T-helper 17 cell (primary cell): ENCODE results near the gene CHCHD6. TPM values are rescaled to one million over a fixed set of nuclear protein-coding genes. Genes with fewer than 3 reads are reported as not detected.

ENCODE experiments used
- ATAC-seq: fragments of 150-1000 bp; cut with Tn5 transposase; 2 replicates; pipeline ENCODE4 v1.10.0; 2021; ENCODE audit warnings: mild to moderate bottlenecking, moderate library complexity
- DNase-seq, 3 donors: peaks; one replicate each; pipeline versions ENCODE4 v3.0.0 to v3.0.0-alpha.2; 2020 to 2021
- H3K9me3 ChIP-seq: one replicate; pipeline ENCODE4 v1.7.0; 2013; ENCODE audit warnings: low read length, mild to moderate bottlenecking; ENCODE audit not compliant: control insufficient read depth, poor library complexity, severe bottlenecking
- H3K27ac Mint-ChIP-seq: one replicate; pipeline ENCODE4 v1.8.0; 2022; ENCODE audit warnings: mild to moderate bottlenecking, moderate library complexity, mixed read lengths
- H3K27me3 Mint-ChIP-seq: one replicate; pipeline ENCODE4 v1.8.0; 2022; ENCODE audit warnings: mixed read lengths
- H3K36me3 Mint-ChIP-seq: one replicate; pipeline ENCODE4 v1.8.0; 2022; ENCODE audit warnings: low read depth, mixed read lengths
- H3K4me1 Mint-ChIP-seq: one replicate; pipeline ENCODE4 v1.8.0; 2022; ENCODE audit warnings: mild to moderate bottlenecking, mixed read lengths
- H3K4me3 Mint-ChIP-seq: one replicate; pipeline ENCODE4 v1.8.0; 2022; ENCODE audit warnings: mild to moderate bottlenecking, moderate library complexity, mixed read lengths
- total RNA-seq, 4 donors: library from RNA in 2 of 4; stranded (reverse) in 2 of 4; gene quantifications; one replicate each; pipeline ENCODE4 v1.2.3 and lab custom pipeline; 2022 to 2026

The CHCHD6 gene
- total RNA-seq, 2 donors from 2014 or later = 10.5 to 14.9 TPM

DNA sequence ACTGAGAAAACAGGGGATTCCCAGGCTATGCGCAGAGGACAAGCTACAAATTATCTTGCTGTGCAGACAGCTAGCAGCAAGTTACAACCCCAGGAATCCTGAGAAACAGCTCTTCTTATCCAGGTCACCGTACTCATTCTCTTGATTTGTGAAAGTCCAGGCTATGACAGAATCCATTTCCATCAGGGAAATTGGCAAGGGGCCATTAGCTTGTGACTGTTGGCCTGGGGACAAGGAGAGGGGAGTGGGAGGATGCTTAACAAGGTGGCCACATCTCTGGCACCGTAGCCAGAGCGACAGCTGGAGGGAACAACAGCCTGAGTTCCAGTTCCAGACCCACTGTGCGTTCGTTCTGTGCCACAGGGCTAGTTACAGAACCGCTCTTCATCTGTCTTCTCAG, 233.9 kb downstream of the CHCHD6 start:
- no peak for DNase-seq
- ATAC-seq = no peak
- no peak overlapping the region for H3K27ac Mint-ChIP-seq
- H3K4me3 Mint-ChIP-seq = no peak overlapping the region
- H3K9me3 ChIP-seq = no peaks in the 10 kb centered on the region
- peaks cover 5% of the 10 kb centered on the region for H3K4me1 Mint-ChIP-seq
- H3K27me3 Mint-ChIP-seq = no peaks in the 10 kb centered on the region
- H3K36me3 Mint-ChIP-seq = peaks cover 4% of the 10 kb centered on the region

DNA sequence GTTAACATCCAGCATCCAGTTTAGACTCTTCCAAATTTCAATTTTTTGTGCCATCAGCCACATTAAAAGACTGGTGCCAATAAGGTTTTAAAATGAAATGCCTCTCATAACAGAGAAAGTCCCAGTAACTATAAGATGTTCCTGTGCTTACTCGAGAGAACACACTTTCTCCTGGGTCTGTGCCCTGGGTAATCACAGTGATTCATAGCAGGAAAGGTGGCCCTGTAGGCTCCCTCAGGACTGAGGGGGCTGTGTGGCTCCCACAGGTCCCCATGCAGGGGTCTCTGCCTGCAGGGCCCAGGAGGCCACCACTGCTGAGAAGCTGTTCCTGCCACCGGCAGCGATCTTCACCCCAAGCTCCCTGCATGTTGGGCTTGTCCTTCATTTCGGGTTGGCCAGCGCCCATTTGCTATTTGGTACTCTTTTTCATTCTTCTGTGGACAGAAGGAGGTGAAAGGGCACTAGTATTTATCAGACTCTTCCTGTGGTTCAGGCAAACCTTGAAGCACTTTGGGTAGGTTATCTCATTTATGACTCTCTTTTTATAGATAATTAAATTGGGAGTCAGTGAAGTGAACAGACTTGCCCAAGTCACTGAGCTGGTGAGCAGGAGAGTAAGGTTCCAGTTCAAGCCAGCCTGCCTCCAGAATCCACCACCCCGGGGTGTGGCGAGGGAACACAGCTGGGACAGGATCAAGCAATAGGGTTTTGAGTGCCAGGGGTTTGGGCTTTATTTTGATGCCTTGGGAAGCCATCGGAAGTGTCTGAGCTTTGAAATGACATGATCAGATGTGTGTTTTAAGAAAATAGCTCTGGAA, 234.7 kb downstream of the CHCHD6 start:
- Mint-ChIP-seq H3K27ac (no peak overlapping the region), H3K4me1 (peaks cover 5% of the 10 kb centered on the region), H3K4me3 (no peak overlapping the region), H3K27me3 (no peaks in the 10 kb centered on the region), H3K36me3 (peaks cover 4% of the 10 kb centered on the region)
- no peak for DNase-seq
- H3K9me3 ChIP-seq = no peaks in the 10 kb centered on the region
- ATAC-seq = no peak

DNA sequence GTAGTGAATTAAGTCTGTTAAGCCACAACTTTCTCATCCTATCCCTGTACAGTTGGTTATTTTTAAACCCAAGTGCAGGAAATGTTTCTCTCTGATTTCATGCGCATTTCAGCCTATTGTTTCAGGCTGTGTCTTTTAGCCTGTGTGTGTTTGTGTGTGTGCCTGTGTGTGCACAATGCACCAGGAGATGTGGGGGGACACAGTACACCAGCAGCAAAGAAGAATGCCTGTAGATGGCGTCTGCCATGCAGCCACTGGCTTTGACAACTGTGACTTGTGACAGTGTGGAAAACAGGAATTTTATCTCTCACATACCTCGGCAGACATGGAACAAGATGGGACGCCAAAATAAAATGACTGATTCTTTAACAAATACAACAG, 235.3 kb downstream of the CHCHD6 start:
- ATAC-seq (no peak), DNase-seq (no peak)
- Mint-ChIP-seq H3K4me1 (peaks cover 5% of the 10 kb centered on the region), H3K27me3 (no peaks in the 10 kb centered on the region), H3K36me3 (peaks cover 6% of the 10 kb centered on the region), H3K27ac (no peak overlapping the region), H3K4me3 (no peak overlapping the region)
- no peaks in the 10 kb centered on the region for H3K9me3 ChIP-seq

DNA sequence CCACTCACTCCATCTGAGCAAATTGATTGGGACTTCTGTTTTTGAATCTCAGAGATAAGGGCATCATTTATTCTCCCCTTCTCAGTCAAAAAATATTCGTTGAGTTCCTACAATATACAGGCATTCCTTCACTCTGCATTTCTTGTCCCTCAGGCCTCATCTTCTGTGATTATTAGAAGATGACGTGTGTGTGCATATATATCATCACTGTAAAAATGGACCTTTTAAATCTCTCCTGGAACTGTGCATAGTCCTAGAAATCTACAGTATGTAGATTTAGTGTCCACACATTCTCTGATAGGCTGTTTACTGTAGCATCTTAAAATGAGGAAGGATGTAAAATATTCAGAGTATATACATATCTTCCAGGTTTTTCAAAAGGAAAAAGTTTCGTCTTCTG, 235.7 kb downstream of the CHCHD6 start:
- Mint-ChIP-seq H3K27me3 (no peaks in the 10 kb centered on the region), H3K4me1 (peaks cover 7% of the 10 kb centered on the region)

DNA sequence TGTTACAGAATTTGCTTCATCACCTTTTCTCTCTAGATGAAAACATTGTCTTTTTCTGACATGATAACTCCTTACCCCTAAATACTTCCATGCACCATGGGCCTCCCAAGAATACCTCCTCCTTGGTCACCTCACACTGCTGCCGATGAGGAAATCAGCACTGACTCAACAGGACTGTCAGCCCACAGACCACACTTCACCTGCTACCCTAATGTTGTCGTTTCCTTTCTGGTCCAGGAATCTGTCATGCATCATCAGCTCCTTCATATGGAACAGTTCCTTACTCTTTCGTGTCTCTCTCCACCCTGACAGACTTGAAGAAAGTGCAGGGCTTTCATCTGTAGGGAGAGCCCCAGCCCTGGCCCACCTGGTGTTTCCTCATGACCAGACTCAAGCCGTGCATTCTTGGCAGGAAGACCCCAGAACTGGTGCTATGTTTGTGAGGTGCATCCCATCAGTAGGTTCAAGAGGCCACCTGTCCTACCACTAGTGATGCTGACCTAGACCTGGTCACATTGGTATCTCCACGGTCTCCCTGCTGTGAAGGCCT, 237.8 kb downstream of the CHCHD6 start:
- Mint-ChIP-seq H3K27ac (no peak overlapping the region), H3K36me3 (peaks cover 9% of the 10 kb centered on the region), H3K4me1 (peaks cover 9% of the 10 kb centered on the region), H3K4me3 (no peak overlapping the region), H3K27me3 (no peaks in the 10 kb centered on the region)
- no peaks in the 10 kb centered on the region for H3K9me3 ChIP-seq
- ATAC-seq (no peak), DNase-seq (no peak)

More for the DNA sequence above, 235.7 kb downstream of the CHCHD6 start:
- no peak overlapping the region for H3K27ac Mint-ChIP-seq
- H3K9me3 ChIP-seq = no peaks in the 10 kb centered on the region
- DNase-seq (no peak), ATAC-seq (no peak)
- H3K4me3 Mint-ChIP-seq = no peak overlapping the region
- H3K36me3 Mint-ChIP-seq = peaks cover 8% of the 10 kb centered on the region

DNA sequence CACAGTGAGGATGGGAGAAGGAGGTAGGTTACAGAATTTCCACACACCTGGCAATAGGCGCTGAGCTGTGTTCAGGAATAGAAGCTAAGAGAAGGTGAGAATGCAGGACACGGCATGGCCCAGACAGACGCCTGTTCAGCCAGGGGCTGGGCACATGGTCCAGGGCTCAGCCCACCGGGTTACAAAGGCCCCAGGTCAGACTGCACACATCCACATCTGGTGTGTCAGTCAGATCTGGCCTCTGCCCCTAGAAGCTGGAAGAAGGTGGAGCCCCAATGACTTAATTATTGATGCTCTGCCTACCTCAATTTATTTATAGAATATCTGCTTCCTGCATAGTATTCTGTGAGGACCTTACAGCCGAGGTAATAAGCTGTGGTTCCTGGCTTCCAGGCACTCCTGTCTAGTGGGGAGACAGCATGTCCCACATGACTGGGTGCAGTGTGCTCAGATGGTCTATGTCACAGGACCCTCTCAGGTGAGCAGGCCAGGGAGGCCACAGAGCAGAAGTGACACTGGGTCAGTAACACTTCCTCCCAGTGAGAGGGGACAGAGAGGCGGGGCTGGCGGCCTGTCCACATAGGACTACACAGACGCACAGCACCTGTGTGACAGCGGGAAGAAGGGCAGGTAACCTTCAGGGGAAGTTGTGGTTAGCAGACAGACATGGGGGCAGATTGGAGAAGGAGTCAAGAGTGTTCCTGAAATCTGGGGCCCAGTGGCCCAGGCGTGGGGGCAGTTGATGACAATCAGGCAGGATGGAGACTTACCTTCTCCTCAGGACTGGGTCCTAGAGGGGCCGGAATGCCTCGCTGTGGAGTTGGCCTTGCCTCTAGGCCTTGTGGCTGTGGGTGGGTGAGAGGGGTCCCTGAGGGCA, 240.3 kb downstream of the CHCHD6 start:
- no peaks in the 10 kb centered on the region for H3K27me3 Mint-ChIP-seq
- H3K36me3 Mint-ChIP-seq = peaks cover 12% of the 10 kb centered on the region
- H3K27ac Mint-ChIP-seq = peak overlapping the region; percentile 68
- H3K4me3 Mint-ChIP-seq = peak overlapping the region; percentile 15
- peaks cover 11% of the 10 kb centered on the region for H3K4me1 Mint-ChIP-seq
- no peak for DNase-seq
- H3K9me3 ChIP-seq = no peaks in the 10 kb centered on the region
- no peak for ATAC-seq

DNA sequence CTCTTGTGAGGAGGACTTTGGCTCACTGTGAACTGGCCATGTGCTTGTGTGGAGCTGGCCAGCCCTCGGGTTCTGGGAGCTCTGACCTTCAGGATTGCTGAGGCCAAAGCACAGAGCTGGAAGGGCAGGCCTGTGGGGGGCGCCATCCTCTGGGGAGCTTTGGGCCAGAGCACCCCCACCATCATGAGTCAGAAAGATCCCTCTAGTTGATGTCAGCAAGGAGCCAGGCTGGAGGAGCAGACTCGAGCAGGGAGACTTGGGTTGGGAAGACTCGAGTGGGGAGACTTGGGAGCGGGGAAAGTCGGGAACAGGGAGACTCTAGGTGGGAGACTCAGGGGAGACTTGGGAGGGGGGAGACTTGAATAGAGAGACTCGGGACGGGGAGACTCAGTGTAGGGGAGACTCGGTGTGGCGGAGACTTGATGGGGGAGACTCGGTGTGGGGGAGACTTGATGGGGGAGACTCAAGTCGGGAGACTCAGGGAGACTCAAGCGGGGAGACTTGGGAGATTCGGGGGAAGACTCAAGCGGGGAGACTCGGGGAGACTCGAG, 241.2 kb downstream of the CHCHD6 start:
- Mint-ChIP-seq H3K27ac (peak overlapping the region; percentile 68), H3K4me3 (no peak overlapping the region), H3K36me3 (peaks cover 12% of the 10 kb centered on the region), H3K27me3 (no peaks in the 10 kb centered on the region), H3K4me1 (peaks cover 11% of the 10 kb centered on the region)
- ATAC-seq = no peak
- no peaks in the 10 kb centered on the region for H3K9me3 ChIP-seq
- no peak for DNase-seq

DNA sequence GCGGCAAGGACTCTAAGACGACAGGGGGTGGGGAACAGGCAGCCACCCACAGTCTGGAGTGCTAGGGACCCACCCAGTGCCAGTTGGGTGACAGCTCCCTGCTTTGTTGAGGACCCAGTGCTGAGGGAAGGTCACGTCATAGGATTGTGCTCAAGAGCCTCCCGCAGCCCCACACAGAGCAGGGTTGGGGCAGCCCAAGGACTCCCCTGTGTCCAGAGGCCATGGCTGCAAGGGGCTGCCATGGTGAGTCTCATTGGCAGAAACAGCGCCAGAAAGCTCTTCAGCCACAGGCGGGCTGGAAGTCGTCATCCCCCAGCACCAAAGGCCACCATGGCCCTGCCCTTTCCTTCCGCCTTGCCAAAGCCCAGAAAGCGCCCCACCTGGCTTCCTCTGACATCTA, 241.9 kb downstream of the CHCHD6 start:
- DNase-seq (no peak), ATAC-seq (no peak)
- Mint-ChIP-seq H3K4me1 (peaks cover 11% of the 10 kb centered on the region), H3K27me3 (no peaks in the 10 kb centered on the region), H3K36me3 (peaks cover 12% of the 10 kb centered on the region), H3K27ac (no peak overlapping the region), H3K4me3 (no peak overlapping the region)
- H3K9me3 ChIP-seq = no peaks in the 10 kb centered on the region

DNA sequence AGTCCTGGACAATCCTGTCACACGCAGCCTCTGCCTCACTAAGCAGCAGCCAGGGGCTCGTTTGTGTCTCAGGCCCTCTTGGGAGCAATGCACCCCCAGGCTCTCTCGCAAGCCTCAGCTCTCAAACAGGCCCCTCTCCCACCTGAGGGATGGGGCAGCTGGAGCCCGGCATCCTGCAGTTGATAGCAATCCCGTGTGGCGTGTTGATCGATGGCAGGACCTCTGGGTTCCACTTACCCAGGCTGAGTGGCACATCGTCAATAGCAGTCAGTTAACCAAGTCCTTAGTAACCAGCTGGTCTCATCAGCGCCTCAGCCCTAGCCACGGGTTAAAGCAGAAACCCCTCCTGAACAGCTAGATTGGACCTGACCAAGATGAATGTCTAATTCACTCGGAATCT, 242.4 kb downstream of the CHCHD6 start:
- DNase-seq = no peak
- H3K4me1 Mint-ChIP-seq = peaks cover 11% of the 10 kb centered on the region
- no peak for ATAC-seq
- H3K9me3 ChIP-seq = no peaks in the 10 kb centered on the region
- no peak overlapping the region for H3K4me3 Mint-ChIP-seq
- peaks cover 12% of the 10 kb centered on the region for H3K36me3 Mint-ChIP-seq
- no peak overlapping the region for H3K27ac Mint-ChIP-seq
- no peaks in the 10 kb centered on the region for H3K27me3 Mint-ChIP-seq

DNA sequence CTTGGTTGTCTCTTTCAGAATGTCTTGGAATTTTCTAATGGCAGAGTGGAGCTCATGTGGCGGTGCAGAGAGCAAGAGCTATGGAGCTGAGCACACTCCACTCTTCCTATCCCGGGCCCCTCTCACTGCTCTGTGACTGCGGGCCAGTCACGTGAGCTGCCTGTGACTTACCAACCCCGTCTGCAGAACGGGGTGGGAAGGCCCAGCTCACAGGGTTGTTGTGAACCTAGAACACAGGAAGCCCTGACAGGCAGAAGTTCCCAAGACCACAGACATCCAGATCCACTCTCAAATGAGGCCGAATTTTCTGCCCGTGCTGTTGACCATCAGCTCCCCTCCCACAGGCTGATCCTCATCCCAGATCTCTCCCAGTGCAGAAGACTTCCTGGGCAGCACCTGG, 243.4 kb downstream of the CHCHD6 start:
- Mint-ChIP-seq H3K4me1 (peaks cover 11% of the 10 kb centered on the region), H3K36me3 (peaks cover 9% of the 10 kb centered on the region), H3K4me3 (no peak overlapping the region), H3K27ac (no peak overlapping the region), H3K27me3 (no peaks in the 10 kb centered on the region)
- DNase-seq = no peak
- peak; percentile 50 for ATAC-seq
- no peaks in the 10 kb centered on the region for H3K9me3 ChIP-seq

DNA sequence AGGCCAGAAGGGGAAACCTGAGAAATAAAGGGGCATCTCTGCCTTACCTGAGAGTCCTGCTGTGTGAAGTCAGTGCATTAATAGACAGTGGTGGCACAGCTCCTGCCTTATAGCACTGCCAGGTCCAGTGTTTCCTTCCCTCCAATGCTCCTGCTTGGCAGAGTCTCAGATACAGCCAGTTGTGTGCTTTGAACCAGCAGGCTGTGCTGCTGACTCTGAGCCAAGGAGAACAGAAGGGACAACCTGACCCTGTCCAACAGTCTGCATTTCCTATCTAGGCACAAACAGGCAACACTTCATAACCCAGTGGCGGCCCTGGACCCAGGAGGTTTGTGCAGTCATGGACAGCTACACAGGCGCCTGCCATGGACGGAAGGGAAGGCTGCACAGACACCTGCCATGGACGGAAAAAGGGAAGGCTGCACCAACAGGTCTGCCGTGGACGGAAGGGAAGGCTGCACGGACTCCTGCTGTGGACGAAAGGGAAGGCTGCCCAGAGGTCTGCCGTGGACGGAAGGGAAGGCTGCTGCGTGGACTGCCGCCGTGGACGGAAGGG, 245.0 kb downstream of the CHCHD6 start:
- ATAC-seq (no peak), DNase-seq (no peak)
- Mint-ChIP-seq H3K4me1 (peaks cover 8% of the 10 kb centered on the region), H3K4me3 (no peak overlapping the region), H3K27me3 (no peaks in the 10 kb centered on the region), H3K36me3 (peaks cover 6% of the 10 kb centered on the region), H3K27ac (no peak overlapping the region)
- H3K9me3 ChIP-seq = no peaks in the 10 kb centered on the region

DNA sequence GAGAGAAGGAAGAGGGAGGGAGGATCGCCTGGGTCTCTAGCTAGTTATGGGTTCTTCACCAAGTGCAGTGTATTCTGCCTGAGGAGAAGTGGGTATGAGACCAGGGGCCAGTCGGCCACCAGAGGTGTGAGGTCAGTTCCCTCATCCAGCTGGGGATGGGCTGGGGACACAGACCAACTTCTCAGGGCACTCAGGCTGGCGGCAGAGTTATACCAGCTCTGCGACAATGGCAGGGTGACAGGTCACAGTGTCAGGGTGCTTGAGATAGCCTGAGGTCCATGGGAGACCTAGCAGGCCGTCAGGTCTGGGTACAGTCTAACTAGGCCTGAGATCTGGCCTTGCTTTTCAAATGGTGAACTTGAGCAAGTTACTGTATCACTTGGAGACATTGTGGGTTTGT, 247.5 kb downstream of the CHCHD6 start:
- ATAC-seq = no peak
- Mint-ChIP-seq H3K4me1 (peaks cover 6% of the 10 kb centered on the region), H3K4me3 (no peak overlapping the region), H3K27ac (no peak overlapping the region), H3K27me3 (no peaks in the 10 kb centered on the region), H3K36me3 (peaks cover 3% of the 10 kb centered on the region)
- no peaks in the 10 kb centered on the region for H3K9me3 ChIP-seq
- DNase-seq = no peak
